Uterus (tissue), 2 donors: ENCODE measurements around the gene ANKRD65.

Experiments
- POLR2A ChIP-seq, 2 donors: fragments of 450-650 bp; IDR thresholded peaks; one replicate each; pipeline ENCODE4 v1.6.1; 2016; ENCODE audit warnings: antibody characterized with exemption in 2 of 2, mild to moderate bottlenecking in 1 of 2, moderate library complexity in 1 of 2
- TF ChIP-seq, protein P1 (sequence below), 4 experiments: fragments of 200-600 bp in 2 of 4; fragments of 450-650 bp in 2 of 4; sonication (generic) in 2 of 4; IDR thresholded peaks; one replicate each; pipeline ENCODE4 v1.5.1; 2016 to 2019; ENCODE audit warnings: antibody characterized with exemption in 4 of 4, mild to moderate bottlenecking in 2 of 4, moderate library complexity in 1 of 4

DNA sequence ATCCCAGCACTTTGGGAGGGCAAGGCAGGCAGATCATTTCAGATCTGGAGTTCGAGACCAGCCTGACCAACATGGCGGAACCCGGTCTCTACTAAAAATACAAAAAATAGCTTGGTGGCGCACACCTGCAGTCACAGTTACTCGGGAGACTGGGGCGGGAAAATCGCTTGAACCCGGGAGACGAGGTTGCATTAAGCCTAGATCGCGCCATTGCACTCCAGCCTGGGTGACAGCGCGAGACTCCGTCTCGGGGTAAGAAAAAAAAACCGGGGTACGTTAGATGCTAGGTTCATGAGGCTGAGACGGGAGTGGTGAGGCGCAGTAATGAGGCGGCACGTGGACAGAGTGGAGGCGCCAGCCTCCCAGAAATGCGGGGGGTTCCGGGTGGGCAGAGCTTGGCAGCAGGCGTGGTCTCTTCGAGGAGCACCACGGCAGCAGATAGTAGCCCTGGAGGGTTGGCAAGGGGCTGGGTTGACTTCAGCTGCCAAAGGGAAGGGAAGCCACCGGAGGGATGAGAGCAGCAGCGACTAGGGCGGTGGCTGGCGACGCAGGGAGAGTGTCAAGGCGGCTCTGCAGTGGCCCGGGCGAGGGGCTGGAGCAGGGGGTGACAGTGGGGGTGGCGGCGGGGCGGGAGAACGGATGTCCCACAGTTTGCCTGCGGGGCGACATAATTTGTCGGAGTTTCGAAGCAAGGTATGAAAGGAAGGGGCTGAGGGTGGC is 14.8 kb downstream of the ANKRD65 start:
- TF ChIP-seq, protein P1, sequence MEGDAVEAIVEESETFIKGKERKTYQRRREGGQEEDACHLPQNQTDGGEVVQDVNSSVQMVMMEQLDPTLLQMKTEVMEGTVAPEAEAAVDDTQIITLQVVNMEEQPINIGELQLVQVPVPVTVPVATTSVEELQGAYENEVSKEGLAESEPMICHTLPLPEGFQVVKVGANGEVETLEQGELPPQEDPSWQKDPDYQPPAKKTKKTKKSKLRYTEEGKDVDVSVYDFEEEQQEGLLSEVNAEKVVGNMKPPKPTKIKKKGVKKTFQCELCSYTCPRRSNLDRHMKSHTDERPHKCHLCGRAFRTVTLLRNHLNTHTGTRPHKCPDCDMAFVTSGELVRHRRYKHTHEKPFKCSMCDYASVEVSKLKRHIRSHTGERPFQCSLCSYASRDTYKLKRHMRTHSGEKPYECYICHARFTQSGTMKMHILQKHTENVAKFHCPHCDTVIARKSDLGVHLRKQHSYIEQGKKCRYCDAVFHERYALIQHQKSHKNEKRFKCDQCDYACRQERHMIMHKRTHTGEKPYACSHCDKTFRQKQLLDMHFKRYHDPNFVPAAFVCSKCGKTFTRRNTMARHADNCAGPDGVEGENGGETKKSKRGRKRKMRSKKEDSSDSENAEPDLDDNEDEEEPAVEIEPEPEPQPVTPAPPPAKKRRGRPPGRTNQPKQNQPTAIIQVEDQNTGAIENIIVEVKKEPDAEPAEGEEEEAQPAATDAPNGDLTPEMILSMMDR (IDR thresholded peaks at IDR 0.05), result no peak
- no peak for TF ChIP-seq POLR2A (IDR thresholded peaks at IDR 0.05)
